AG10803 (cell line): ENCODE data around the gene MEIOSIN.

Experiments used
- DNase-seq: peaks from one replicate; pipeline ENCODE4 v3.0.0; 2010; ENCODE audit warnings: low read depth
- H3K4me3 ChIP-seq: 2 replicates; pipeline ENCODE4 v1.5.1; 2011; ENCODE audit warnings: mild to moderate bottlenecking, low read length, control low read depth
- CTCF ChIP-seq: conservative IDR thresholded peaks from 2 replicates; pipeline ENCODE4 v1.5.1; 2011; ENCODE audit warnings: mild to moderate bottlenecking, low read length, control low read depth, inconsistent platforms

MEIOSIN gene

GRCh38 chr19:45770192-45771101 lies 37.2 kb downstream of the MEIOSIN start:
- H3K4me3 ChIP-seq = peak overlapping the region; percentile 58
- peak; percentile 98 for DNase-seq
- TF ChIP-seq CTCF = peak; percentile 66

- no peak for DNase-seq
- H3K4me3 ChIP-seq = no peak overlapping the region
- no peak for TF ChIP-seq CTCF
Observed at GRCh38 chr19:45771311-45771933, 38.2 kb downstream of the MEIOSIN start.

GRCh38 chr19:45772130-45772840 lies 39.0 kb downstream of the MEIOSIN start:
- TF ChIP-seq CTCF = no peak
- H3K4me3 ChIP-seq = no peak overlapping the region
- no peak for DNase-seq

GRCh38 chr19:45772912-45773311 lies 39.7 kb downstream of the MEIOSIN start:
- DNase-seq = no peak
- H3K4me3 ChIP-seq = no peak overlapping the region
- TF ChIP-seq CTCF = no peak

- no peak overlapping the region for H3K4me3 ChIP-seq
- TF ChIP-seq CTCF = no peak
- DNase-seq = no peak
Observed at GRCh38 chr19:45773384-45773783, 40.1 kb downstream of the MEIOSIN start.

GRCh38 chr19:45774765-45775164 lies 41.5 kb downstream of the MEIOSIN start:
- DNase-seq = no peak
- no peak for TF ChIP-seq CTCF
- no peak overlapping the region for H3K4me3 ChIP-seq
